CD4-positive, alpha-beta T cell treated with Interleukin-4 for 4 hours (primary cell): ENCODE results near the gene ATP13A1.

Experiments used
- DNase-seq: peaks from one replicate; pipeline ENCODE4 v3.0.0-alpha.2; 2020

ATP13A1 gene

GRCh38 chr19:19662344-19662743, 1.1 kb downstream of the ATP13A1 start:
- DNase-seq = no peak

- DNase-seq = peak; percentile 57
Observed at GRCh38 chr19:19661675-19662251, 1.7 kb downstream of the ATP13A1 start.

GRCh38 chr19:19661141-19661674, 2.3 kb downstream of the ATP13A1 start:
- no peak for DNase-seq

- no peak for DNase-seq
Observed at GRCh38 chr19:19659646-19660245, 3.7 kb downstream of the ATP13A1 start.

GRCh38 chr19:19657397-19657783, 6.1 kb downstream of the ATP13A1 start:
- DNase-seq = no peak

GRCh38 chr19:19656451-19657396, 6.8 kb downstream of the ATP13A1 start:
- no peak for DNase-seq

- no peak for DNase-seq
Observed at GRCh38 chr19:19655641-19656343, 7.7 kb downstream of the ATP13A1 start.

GRCh38 chr19:19655051-19655594, 8.4 kb downstream of the ATP13A1 start:
- no peak for DNase-seq

- no peak for DNase-seq
Observed at GRCh38 chr19:19654441-19654840, 9.0 kb downstream of the ATP13A1 start.

- DNase-seq = no peak
Observed at GRCh38 chr19:19653597-19654147, 9.8 kb downstream of the ATP13A1 start.

- no peak for DNase-seq
Observed at GRCh38 chr19:19652482-19653295, 10.8 kb downstream of the ATP13A1 start.

GRCh38 chr19:19651076-19651475, 12.4 kb downstream of the ATP13A1 start:
- no peak for DNase-seq

- no peak for DNase-seq
Observed at GRCh38 chr19:19650331-19650730, 13.1 kb downstream of the ATP13A1 start.

GRCh38 chr19:19649580-19649995, 13.9 kb downstream of the ATP13A1 start:
- DNase-seq = no peak

- no peak for DNase-seq
Observed at GRCh38 chr19:19649155-19649554, 14.3 kb downstream of the ATP13A1 start.

GRCh38 chr19:19647037-19647835, 16.2 kb downstream of the ATP13A1 start:
- no peak for DNase-seq

GRCh38 chr19:19645233-19645870, 18.1 kb downstream of the ATP13A1 start:
- no peak for DNase-seq

- DNase-seq = no peak
Observed at GRCh38 chr19:19644054-19644388, 19.5 kb downstream of the ATP13A1 start.

GRCh38 chr19:19643158-19644053, 20.1 kb downstream of the ATP13A1 start, which contains the start of gene GMIP:
Gene GMIP (minus strand): TSS chr19:19643657. CDS start chr19:19643529, 128 bp downstream.
- peak; percentile 82 for DNase-seq
